Measurements from ENCODE around the gene KIAA0232. TPM values are rescaled to one million over a fixed set of nuclear protein-coding genes. Genes with fewer than 3 reads are reported as not detected.

KIAA0232 gene
- total RNA-seq, 1 donor from 2014 or later: 14.5 TPM

GRCh38 chr4:6855692-6856297 lies 73.3 kb downstream of the KIAA0232 start:
- Mint-ChIP-seq H3K9me3 (peaks cover 10% of the 10 kb centered on the region), H3K4me1 (ENCODE audit: low read depth) (peaks cover 27% of the 10 kb centered on the region), H3K36me3 (ENCODE audit: low read depth) (peaks cover 33% of the 10 kb centered on the region), H3K27ac (peak overlapping the region; percentile 85), H3K4me3 (no peak overlapping the region), H3K27me3 (ENCODE audit: insufficient read depth) (no peaks in the 10 kb centered on the region)
- DNase-seq (ENCODE audit: low spot score): peak; percentile 12
- intact Hi-C loops (cut with micrococcal nuclease): loop anchor here (5.0 kb wide), 4 partner anchors 33 to 213 kb away; partner anchors contain the start of genes KIAA0232 and MRFAP1

GRCh38 chr4:6856391-6856790 lies 73.9 kb downstream of the KIAA0232 start:
- Mint-ChIP-seq H3K4me3 (no peak overlapping the region), H3K27ac (peak overlapping the region; percentile 85), H3K27me3 (ENCODE audit: insufficient read depth) (no peaks in the 10 kb centered on the region), H3K36me3 (ENCODE audit: low read depth) (peaks cover 33% of the 10 kb centered on the region), H3K9me3 (peaks cover 10% of the 10 kb centered on the region), H3K4me1 (ENCODE audit: low read depth) (peaks cover 33% of the 10 kb centered on the region)
- intact Hi-C loops (cut with micrococcal nuclease): loop anchor here (5.0 kb wide), 4 partner anchors 34 to 214 kb away; partner anchors contain the start of genes KIAA0232 and MRFAP1
- DNase-seq (ENCODE audit: low spot score): no peak

- Mint-ChIP-seq H3K27ac (peak overlapping the region; percentile 44), H3K4me3 (no peak overlapping the region), H3K4me1 (ENCODE audit: low read depth) (peaks cover 33% of the 10 kb centered on the region), H3K36me3 (ENCODE audit: low read depth) (peaks cover 33% of the 10 kb centered on the region), H3K9me3 (peaks cover 10% of the 10 kb centered on the region), H3K27me3 (ENCODE audit: insufficient read depth) (no peaks in the 10 kb centered on the region)
- no peak for DNase-seq (ENCODE audit: low spot score)
- intact Hi-C loops (cut with micrococcal nuclease): loop anchor here (5.0 kb wide), 4 partner anchors 35 to 215 kb away; partner anchors contain the start of genes KIAA0232 and MRFAP1
Observed at GRCh38 chr4:6857009-6857882, 74.7 kb downstream of the KIAA0232 start.

- peaks cover 25% of the 10 kb centered on the region for H3K4me1 Mint-ChIP-seq (ENCODE audit: low read depth)
- intact Hi-C loops (cut with micrococcal nuclease): loop anchor here (5.0 kb wide), 4 partner anchors 33 to 217 kb away; partner anchors contain the start of genes KIAA0232 and MRFAP1
- peaks cover 34% of the 10 kb centered on the region for H3K36me3 Mint-ChIP-seq (ENCODE audit: low read depth)
Observed at GRCh38 chr4:6858997-6859396, 76.5 kb downstream of the KIAA0232 start.

GRCh38 chr4:6859543-6859942 lies 77.0 kb downstream of the KIAA0232 start:
- no peak overlapping the region for H3K27ac Mint-ChIP-seq
- H3K36me3 Mint-ChIP-seq (ENCODE audit: low read depth): peaks cover 34% of the 10 kb centered on the region
- peaks cover 20% of the 10 kb centered on the region for H3K4me1 Mint-ChIP-seq (ENCODE audit: low read depth)
- intact Hi-C loops (cut with micrococcal nuclease): loop anchor here (5.0 kb wide), 4 partner anchors 33 to 217 kb away; partner anchors contain the start of genes KIAA0232 and MRFAP1
- H3K9me3 Mint-ChIP-seq: no peaks in the 10 kb centered on the region
- H3K4me3 Mint-ChIP-seq: no peak overlapping the region
- H3K27me3 Mint-ChIP-seq (ENCODE audit: insufficient read depth): no peaks in the 10 kb centered on the region
- no peak for DNase-seq (ENCODE audit: low spot score)

More at GRCh38 chr4:6858997-6859396, 76.5 kb downstream of the KIAA0232 start:
- H3K27me3 Mint-ChIP-seq (ENCODE audit: insufficient read depth): no peaks in the 10 kb centered on the region
- no peak for DNase-seq (ENCODE audit: low spot score)
- no peaks in the 10 kb centered on the region for H3K9me3 Mint-ChIP-seq
- H3K4me3 Mint-ChIP-seq: no peak overlapping the region
- H3K27ac Mint-ChIP-seq: no peak overlapping the region

- no peak for DNase-seq (ENCODE audit: low spot score)
- Mint-ChIP-seq H3K4me1 (ENCODE audit: low read depth) (no peaks in the 10 kb centered on the region), H3K36me3 (ENCODE audit: low read depth) (peaks cover 16% of the 10 kb centered on the region), H3K27ac (no peak overlapping the region), H3K4me3 (no peak overlapping the region), H3K9me3 (no peaks in the 10 kb centered on the region), H3K27me3 (ENCODE audit: insufficient read depth) (no peaks in the 10 kb centered on the region)
- intact Hi-C loops (cut with micrococcal nuclease): no loop called here
Observed at GRCh38 chr4:6868386-6868785, 85.9 kb downstream of the KIAA0232 start.

- peaks cover 6% of the 10 kb centered on the region for H3K4me1 Mint-ChIP-seq (ENCODE audit: low read depth)
- intact Hi-C loops (cut with micrococcal nuclease): no loop called here
Observed at GRCh38 chr4:6869944-6870343, 87.4 kb downstream of the KIAA0232 start.

GRCh38 chr4:6873291-6873690 lies 90.8 kb downstream of the KIAA0232 start:
- H3K9me3 Mint-ChIP-seq: no peaks in the 10 kb centered on the region
- H3K27ac Mint-ChIP-seq: no peak overlapping the region
- no peak for DNase-seq (ENCODE audit: low spot score)
- H3K36me3 Mint-ChIP-seq (ENCODE audit: low read depth): peaks cover 26% of the 10 kb centered on the region
- H3K27me3 Mint-ChIP-seq (ENCODE audit: insufficient read depth): no peaks in the 10 kb centered on the region
- intact Hi-C loops (cut with micrococcal nuclease): no loop called here
- no peak overlapping the region for H3K4me3 Mint-ChIP-seq
- peaks cover 16% of the 10 kb centered on the region for H3K4me1 Mint-ChIP-seq (ENCODE audit: low read depth)

More at GRCh38 chr4:6869944-6870343, 87.4 kb downstream of the KIAA0232 start:
- Mint-ChIP-seq H3K4me3 (no peak overlapping the region), H3K27ac (no peak overlapping the region), H3K9me3 (no peaks in the 10 kb centered on the region), H3K27me3 (ENCODE audit: insufficient read depth) (no peaks in the 10 kb centered on the region), H3K36me3 (ENCODE audit: low read depth) (peaks cover 15% of the 10 kb centered on the region)
- no peak for DNase-seq (ENCODE audit: low spot score)

GRCh38 chr4:6873792-6874461 lies 91.4 kb downstream of the KIAA0232 start:
- no peak overlapping the region for H3K4me3 Mint-ChIP-seq
- no peaks in the 10 kb centered on the region for H3K27me3 Mint-ChIP-seq (ENCODE audit: insufficient read depth)
- no peak overlapping the region for H3K27ac Mint-ChIP-seq
- peaks cover 31% of the 10 kb centered on the region for H3K36me3 Mint-ChIP-seq (ENCODE audit: low read depth)
- no peaks in the 10 kb centered on the region for H3K9me3 Mint-ChIP-seq
- H3K4me1 Mint-ChIP-seq (ENCODE audit: low read depth): peaks cover 16% of the 10 kb centered on the region
- DNase-seq (ENCODE audit: low spot score): peak; percentile 64
- intact Hi-C loops (cut with micrococcal nuclease): loop anchor here (1.0 kb wide), 3 partner anchors 91 to 200 kb away; a partner anchor contains a TSS

- DNase-seq (ENCODE audit: low spot score): no peak
- H3K4me1 Mint-ChIP-seq (ENCODE audit: low read depth): peaks cover 16% of the 10 kb centered on the region
- H3K27me3 Mint-ChIP-seq (ENCODE audit: insufficient read depth): no peaks in the 10 kb centered on the region
- H3K27ac Mint-ChIP-seq: no peak overlapping the region
- H3K36me3 Mint-ChIP-seq (ENCODE audit: low read depth): peaks cover 37% of the 10 kb centered on the region
- H3K4me3 Mint-ChIP-seq: no peak overlapping the region
- intact Hi-C loops (cut with micrococcal nuclease): loop anchor here (1.0 kb wide), 3 partner anchors 92 to 201 kb away; a partner anchor contains a TSS
- H3K9me3 Mint-ChIP-seq: no peaks in the 10 kb centered on the region
Observed at GRCh38 chr4:6874981-6875380, 92.5 kb downstream of the KIAA0232 start.

- no peak overlapping the region for H3K27ac Mint-ChIP-seq
- H3K36me3 Mint-ChIP-seq (ENCODE audit: low read depth): peaks cover 39% of the 10 kb centered on the region
- no peak overlapping the region for H3K4me3 Mint-ChIP-seq
- H3K4me1 Mint-ChIP-seq (ENCODE audit: low read depth): peaks cover 16% of the 10 kb centered on the region
- intact Hi-C loops (cut with micrococcal nuclease): no loop called here
- no peaks in the 10 kb centered on the region for H3K9me3 Mint-ChIP-seq
- H3K27me3 Mint-ChIP-seq (ENCODE audit: insufficient read depth): no peaks in the 10 kb centered on the region
- no peak for DNase-seq (ENCODE audit: low spot score)
Observed at GRCh38 chr4:6875431-6875831, 92.9 kb downstream of the KIAA0232 start.

- no peak overlapping the region for H3K27ac Mint-ChIP-seq
Observed at GRCh38 chr4:6876440-6876839, 93.9 kb downstream of the KIAA0232 start.

More at GRCh38 chr4:6876440-6876839, 93.9 kb downstream of the KIAA0232 start:
- intact Hi-C loops (cut with micrococcal nuclease): no loop called here
- H3K36me3 Mint-ChIP-seq (ENCODE audit: low read depth): peaks cover 48% of the 10 kb centered on the region
- H3K4me1 Mint-ChIP-seq (ENCODE audit: low read depth): peaks cover 16% of the 10 kb centered on the region
- DNase-seq (ENCODE audit: low spot score): no peak
- no peak overlapping the region for H3K4me3 Mint-ChIP-seq
- H3K9me3 Mint-ChIP-seq: no peaks in the 10 kb centered on the region
- H3K27me3 Mint-ChIP-seq (ENCODE audit: insufficient read depth): no peaks in the 10 kb centered on the region
